Effector memory CD8-positive, alpha-beta T cell (primary cell): ENCODE data around the gene AUTS2.

Source experiments
- ATAC-seq: fragments of 150-1000 bp; cut with Tn5 transposase; replicated peaks from 2 replicates; pipeline ENCODE4 v1.10.0; 2021; ENCODE audit warnings: mild to moderate bottlenecking, moderate library complexity
- DNase-seq, 3 experiments: peaks; one replicate each; pipeline ENCODE4 v3.0.0; 2021
- H3K27ac Mint-ChIP-seq, 2 donors: one replicate each; pipeline ENCODE4 v1.8.0; 2022; ENCODE audit warnings: mild to moderate bottlenecking in 2 of 2, mixed read lengths in 2 of 2, moderate library complexity in 2 of 2
- H3K27me3 Mint-ChIP-seq, 2 donors: one replicate each; pipeline ENCODE4 v1.8.0; 2022; ENCODE audit warnings: mixed read lengths in 2 of 2
- H3K36me3 Mint-ChIP-seq: one replicate; pipeline ENCODE4 v1.8.0; 2022; ENCODE audit warnings: mild to moderate bottlenecking, moderate library complexity, mixed read lengths; ENCODE audit not compliant: insufficient read depth
- H3K4me1 Mint-ChIP-seq, 2 donors: one replicate each; pipeline ENCODE4 v1.8.0; 2022; ENCODE audit warnings: low read depth in 2 of 2, mixed read lengths in 2 of 2
- H3K4me3 Mint-ChIP-seq, 2 donors: one replicate each; pipeline ENCODE4 v1.8.0; 2022; ENCODE audit warnings: mild to moderate bottlenecking in 2 of 2, mixed read lengths in 2 of 2, moderate library complexity in 2 of 2
- H3K9me3 Mint-ChIP-seq, 2 donors: one replicate each; pipeline ENCODE4 v1.8.0; 2022; ENCODE audit warnings: mixed read lengths in 2 of 2

Gene AUTS2

GRCh38 chr7:70621954-70622600, 1023.8 kb downstream of the AUTS2 start:
- no peak for ATAC-seq
- peaks cover 0 to 2% of the 10 kb centered on the region in 2 donors for H3K4me1 Mint-ChIP-seq
- H3K27me3 Mint-ChIP-seq: peaks cover 0 to 6% of the 10 kb centered on the region in 2 donors
- no peak overlapping the region for H3K27ac Mint-ChIP-seq
- no peaks in the 10 kb centered on the region for H3K9me3 Mint-ChIP-seq
- no peaks in the 10 kb centered on the region for H3K36me3 Mint-ChIP-seq
- no peak for DNase-seq
- no peak overlapping the region for H3K4me3 Mint-ChIP-seq

GRCh38 chr7:70622936-70623335, 1024.7 kb downstream of the AUTS2 start:
- H3K4me3 Mint-ChIP-seq: no peak overlapping the region
- H3K36me3 Mint-ChIP-seq: no peaks in the 10 kb centered on the region
- no peaks in the 10 kb centered on the region for H3K9me3 Mint-ChIP-seq
- H3K4me1 Mint-ChIP-seq: peaks cover 0 to 2% of the 10 kb centered on the region in 2 donors
- DNase-seq (no peak), ATAC-seq (no peak)
- no peak overlapping the region for H3K27ac Mint-ChIP-seq
- H3K27me3 Mint-ChIP-seq: peaks cover 0 to 13% of the 10 kb centered on the region in 2 donors

- no peak overlapping the region for H3K4me3 Mint-ChIP-seq
- no peaks in the 10 kb centered on the region for H3K36me3 Mint-ChIP-seq
- ATAC-seq: no peak
- DNase-seq: no peak
- peaks cover 0 to 13% of the 10 kb centered on the region in 2 donors for H3K27me3 Mint-ChIP-seq
- no peaks in the 10 kb centered on the region for H3K9me3 Mint-ChIP-seq
- H3K4me1 Mint-ChIP-seq: no peaks in the 10 kb centered on the region
- H3K27ac Mint-ChIP-seq: no peak overlapping the region
Measured at GRCh38 chr7:70624500-70625103, 1026.3 kb downstream of the AUTS2 start.

- H3K9me3 Mint-ChIP-seq: no peaks in the 10 kb centered on the region
- no peak overlapping the region for H3K4me3 Mint-ChIP-seq
- H3K27ac Mint-ChIP-seq: no peak overlapping the region
- no peaks in the 10 kb centered on the region for H3K36me3 Mint-ChIP-seq
- peaks cover 0 to 15% of the 10 kb centered on the region in 2 donors for H3K27me3 Mint-ChIP-seq
- ATAC-seq (no peak), DNase-seq (no peak)
- peaks cover 0 to 2% of the 10 kb centered on the region in 2 donors for H3K4me1 Mint-ChIP-seq
Measured at GRCh38 chr7:70627461-70627860, 1029.2 kb downstream of the AUTS2 start.

GRCh38 chr7:70630440-70630817, 1032.2 kb downstream of the AUTS2 start:
- Mint-ChIP-seq H3K4me1 (peaks cover 5 to 11% of the 10 kb centered on the region in 2 donors), H3K36me3 (no peaks in the 10 kb centered on the region), H3K4me3 (no peak overlapping the region), H3K27me3 (peaks cover 0 to 19% of the 10 kb centered on the region in 2 donors), H3K9me3 (no peaks in the 10 kb centered on the region), H3K27ac (no peak overlapping the region)
- DNase-seq (no peak), ATAC-seq (no peak)

- peaks cover 5 to 16% of the 10 kb centered on the region in 2 donors for H3K4me1 Mint-ChIP-seq
- no peaks in the 10 kb centered on the region for H3K36me3 Mint-ChIP-seq
- no peaks in the 10 kb centered on the region for H3K9me3 Mint-ChIP-seq
- ATAC-seq (no peak), DNase-seq (no peak)
- H3K4me3 Mint-ChIP-seq: no peak overlapping the region
- H3K27ac Mint-ChIP-seq: no peak overlapping the region
- H3K27me3 Mint-ChIP-seq: peaks cover 0 to 19% of the 10 kb centered on the region in 2 donors
Measured at GRCh38 chr7:70630818-70631457, 1032.7 kb downstream of the AUTS2 start.

GRCh38 chr7:70631718-70632117, 1033.4 kb downstream of the AUTS2 start:
- DNase-seq (no peak), ATAC-seq (no peak)
- peaks cover 0 to 16% of the 10 kb centered on the region in 2 donors for H3K27me3 Mint-ChIP-seq
- no peak overlapping the region for H3K27ac Mint-ChIP-seq
- peaks cover 5 to 18% of the 10 kb centered on the region in 2 donors for H3K4me1 Mint-ChIP-seq
- no peak overlapping the region for H3K4me3 Mint-ChIP-seq
- H3K36me3 Mint-ChIP-seq: no peaks in the 10 kb centered on the region
- H3K9me3 Mint-ChIP-seq: no peaks in the 10 kb centered on the region

GRCh38 chr7:70632400-70632799, 1034.1 kb downstream of the AUTS2 start:
- peaks cover 5 to 20% of the 10 kb centered on the region in 2 donors for H3K4me1 Mint-ChIP-seq
- H3K27ac Mint-ChIP-seq: no peak overlapping the region
- H3K4me3 Mint-ChIP-seq: no peak overlapping the region
- DNase-seq: no peak
- no peaks in the 10 kb centered on the region for H3K9me3 Mint-ChIP-seq
- no peak for ATAC-seq
- H3K36me3 Mint-ChIP-seq: peaks cover 2% of the 10 kb centered on the region
- peaks cover 0 to 9% of the 10 kb centered on the region in 2 donors for H3K27me3 Mint-ChIP-seq

GRCh38 chr7:70634071-70634470, 1035.8 kb downstream of the AUTS2 start:
- Mint-ChIP-seq H3K36me3 (peaks cover 2% of the 10 kb centered on the region), H3K27me3 (peaks cover 0 to 6% of the 10 kb centered on the region in 2 donors), H3K4me3 (no peak overlapping the region), H3K9me3 (no peaks in the 10 kb centered on the region), H3K4me1 (peaks cover 5 to 22% of the 10 kb centered on the region in 2 donors), H3K27ac (peak overlapping the region in 1 of 2 donors; percentile 51)
- ATAC-seq: no peak
- no peak for DNase-seq

GRCh38 chr7:70634610-70635068, 1036.4 kb downstream of the AUTS2 start:
- Mint-ChIP-seq H3K36me3 (peaks cover 2% of the 10 kb centered on the region), H3K9me3 (no peaks in the 10 kb centered on the region), H3K4me1 (peaks cover 5 to 22% of the 10 kb centered on the region in 2 donors), H3K27ac (peak overlapping the region in 1 of 2 donors; percentile 51), H3K27me3 (peaks cover 0 to 6% of the 10 kb centered on the region in 2 donors), H3K4me3 (no peak overlapping the region)
- ATAC-seq (peak; percentile 62), DNase-seq (no peak)

- Mint-ChIP-seq H3K4me3 (no peak overlapping the region), H3K4me1 (peaks cover 5 to 22% of the 10 kb centered on the region in 2 donors), H3K27me3 (peaks cover 0 to 6% of the 10 kb centered on the region in 2 donors), H3K27ac (peak overlapping the region in 1 of 2 donors; percentile 67), H3K36me3 (peaks cover 2% of the 10 kb centered on the region), H3K9me3 (no peaks in the 10 kb centered on the region)
- ATAC-seq (no peak), DNase-seq (no peak)
Measured at GRCh38 chr7:70635633-70636032, 1037.4 kb downstream of the AUTS2 start.

GRCh38 chr7:70636169-70636568, 1037.9 kb downstream of the AUTS2 start:
- peak; percentile 62 for ATAC-seq
- H3K36me3 Mint-ChIP-seq: peaks cover 2% of the 10 kb centered on the region
- DNase-seq: no peak
- H3K27me3 Mint-ChIP-seq: peaks cover 0 to 6% of the 10 kb centered on the region in 2 donors
- H3K27ac Mint-ChIP-seq: peak overlapping the region in 1 of 2 donors; percentile 67
- H3K4me1 Mint-ChIP-seq: peaks cover 8 to 22% of the 10 kb centered on the region in 2 donors
- no peaks in the 10 kb centered on the region for H3K9me3 Mint-ChIP-seq
- no peak overlapping the region for H3K4me3 Mint-ChIP-seq

GRCh38 chr7:70637726-70638125, 1039.5 kb downstream of the AUTS2 start:
- H3K27me3 Mint-ChIP-seq: peaks cover 0 to under 1% of the 10 kb centered on the region in 2 donors
- no peaks in the 10 kb centered on the region for H3K9me3 Mint-ChIP-seq
- H3K36me3 Mint-ChIP-seq: peaks cover 2% of the 10 kb centered on the region
- no peak for ATAC-seq
- no peak overlapping the region for H3K4me3 Mint-ChIP-seq
- no peak for DNase-seq
- peak overlapping the region in 1 of 2 donors; percentile 57 for H3K27ac Mint-ChIP-seq
- peaks cover 3 to 22% of the 10 kb centered on the region in 2 donors for H3K4me1 Mint-ChIP-seq
